ENCODE results near the gene ZNF79.
A peak's percentile ranks its signal among the peaks of the same experiment; 100 is the strongest.

Gene ZNF79

GRCh38 chr9:127448112-127448805 lies 24.1 kb downstream of the ZNF79 start:
- Histone ChIP-seq H3K4me3 (peak overlapping the region; percentile 90), H3K27ac (no peak overlapping the region)
- no peak for DNase-seq (ENCODE audit: low spot score)
- TF ChIP-seq, protein P1, sequence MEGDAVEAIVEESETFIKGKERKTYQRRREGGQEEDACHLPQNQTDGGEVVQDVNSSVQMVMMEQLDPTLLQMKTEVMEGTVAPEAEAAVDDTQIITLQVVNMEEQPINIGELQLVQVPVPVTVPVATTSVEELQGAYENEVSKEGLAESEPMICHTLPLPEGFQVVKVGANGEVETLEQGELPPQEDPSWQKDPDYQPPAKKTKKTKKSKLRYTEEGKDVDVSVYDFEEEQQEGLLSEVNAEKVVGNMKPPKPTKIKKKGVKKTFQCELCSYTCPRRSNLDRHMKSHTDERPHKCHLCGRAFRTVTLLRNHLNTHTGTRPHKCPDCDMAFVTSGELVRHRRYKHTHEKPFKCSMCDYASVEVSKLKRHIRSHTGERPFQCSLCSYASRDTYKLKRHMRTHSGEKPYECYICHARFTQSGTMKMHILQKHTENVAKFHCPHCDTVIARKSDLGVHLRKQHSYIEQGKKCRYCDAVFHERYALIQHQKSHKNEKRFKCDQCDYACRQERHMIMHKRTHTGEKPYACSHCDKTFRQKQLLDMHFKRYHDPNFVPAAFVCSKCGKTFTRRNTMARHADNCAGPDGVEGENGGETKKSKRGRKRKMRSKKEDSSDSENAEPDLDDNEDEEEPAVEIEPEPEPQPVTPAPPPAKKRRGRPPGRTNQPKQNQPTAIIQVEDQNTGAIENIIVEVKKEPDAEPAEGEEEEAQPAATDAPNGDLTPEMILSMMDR (IDR thresholded peaks at IDR 0.05) = no peak

DNA sequence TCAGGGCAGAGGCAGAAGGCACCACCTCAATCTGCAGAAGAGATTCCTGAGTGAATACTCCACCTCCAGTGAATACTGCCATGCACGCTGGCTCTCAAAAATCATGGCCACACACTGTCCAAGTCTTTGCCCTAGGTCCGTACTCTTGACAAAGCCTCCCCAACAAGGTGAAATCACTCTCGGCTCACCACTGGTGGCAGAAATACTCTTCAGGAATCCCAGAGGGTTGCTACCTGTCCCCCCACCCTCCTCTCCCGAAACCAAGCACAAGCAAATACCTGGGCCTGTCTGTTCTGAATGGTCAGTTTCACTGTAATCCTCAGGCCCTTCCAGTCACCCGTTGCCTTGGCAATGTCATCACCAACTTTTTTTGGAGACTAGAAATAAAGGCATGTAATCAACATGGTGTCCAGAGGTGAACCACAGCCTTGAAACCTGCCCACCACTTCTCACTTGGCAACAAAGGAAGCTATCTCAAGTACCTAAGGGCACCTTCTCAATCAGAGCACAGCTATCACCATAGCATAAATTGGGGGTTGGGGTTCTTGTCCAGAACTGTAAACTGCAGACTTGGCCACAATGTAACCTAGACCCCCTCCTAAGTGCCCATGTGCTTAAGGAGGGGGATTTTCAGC lies 25.3 kb downstream of the ZNF79 start:
- Histone ChIP-seq H3K27ac (peak overlapping the region; percentile 97 to 98), H3K4me3 (peak overlapping the region; percentile 90)
- TF ChIP-seq, protein P1 (IDR thresholded peaks at IDR 0.05) = no peak
- no peak for DNase-seq (ENCODE audit: low spot score)

DNA sequence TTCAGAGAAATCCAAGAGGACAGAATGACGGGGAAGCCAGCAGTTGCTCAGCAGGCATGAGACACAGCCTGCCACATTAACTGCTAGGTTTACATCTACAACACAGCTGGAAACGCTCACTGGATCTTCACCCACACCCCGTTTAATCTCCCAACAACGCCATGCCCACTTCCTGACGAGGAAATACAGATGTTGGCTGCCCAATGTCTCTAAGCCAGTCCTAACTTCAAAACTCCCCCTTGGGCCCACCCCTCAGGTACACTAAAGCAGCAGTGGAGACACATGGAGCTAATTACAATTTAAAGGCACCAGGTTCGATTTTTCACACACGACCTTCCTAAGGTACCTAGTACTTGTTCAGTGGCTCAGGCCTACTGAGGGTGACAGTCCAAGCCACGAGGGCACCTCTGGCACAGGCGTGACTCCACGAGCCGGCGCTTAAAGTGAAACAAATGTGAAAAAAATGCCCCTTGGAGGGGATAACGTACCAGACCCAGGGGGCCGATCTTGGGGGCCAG lies 26.1 kb downstream of the ZNF79 start:
- peak overlapping the region; percentile 90 for H3K4me3 ChIP-seq
- no peak for DNase-seq (ENCODE audit: low spot score)
- TF ChIP-seq, protein P1 (IDR thresholded peaks at IDR 0.05) = no peak
- H3K27ac ChIP-seq = peak overlapping the region; percentile 97 to 98

DNA sequence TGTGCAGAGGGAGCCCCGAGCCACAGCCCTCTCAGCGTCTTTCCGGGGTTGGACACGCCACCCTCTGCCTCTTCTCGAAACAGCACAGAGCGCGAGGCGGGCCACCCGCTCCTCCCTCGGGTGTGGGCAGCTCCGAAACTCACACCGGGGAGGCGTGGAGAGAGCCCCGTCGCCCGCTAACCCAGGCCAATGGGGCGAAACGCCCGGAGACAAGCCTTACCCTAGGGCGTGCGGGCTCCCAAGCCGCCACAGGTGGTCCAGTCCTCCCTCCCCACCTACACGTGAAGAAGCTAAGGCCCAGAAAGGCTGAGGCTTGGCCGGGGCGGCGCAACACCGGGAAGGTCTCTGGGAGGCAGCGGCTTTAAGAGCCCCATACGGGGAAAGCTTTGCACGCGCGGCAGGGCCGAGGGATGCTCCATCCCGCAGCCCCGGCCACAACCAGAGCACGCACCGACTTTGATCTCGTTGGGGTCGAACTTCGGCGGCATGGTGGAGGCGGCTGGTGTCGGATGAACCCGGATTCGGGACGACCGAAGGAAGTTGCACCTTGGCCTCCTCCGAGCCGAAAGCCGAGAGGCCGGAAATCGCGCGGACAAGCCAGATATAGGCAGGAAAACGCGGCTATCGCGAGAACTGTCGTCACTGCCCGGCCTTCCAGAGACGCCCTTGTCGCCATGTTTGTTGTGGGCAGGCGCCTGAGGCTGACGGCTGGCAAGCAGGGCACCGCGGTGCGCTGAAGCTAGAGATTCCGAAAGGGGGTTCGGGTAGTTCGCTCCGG lies 26.8 kb downstream of the ZNF79 start, which contains the start of the genes LRSAM1 and RPL12:
TSS of gene LRSAM1 (plus strand) at position 681 of the 778 bp plus-strand sequence. CDS start 3,018 bp downstream, outside the sequence.
TSS of gene RPL12 (minus strand) at position 577 of the 778 bp plus-strand sequence. CDS start at position 488, 89 bp downstream.
- TF ChIP-seq, protein P1 (IDR thresholded peaks at IDR 0.05) = no peak
- Histone ChIP-seq H3K4me3 (peak within 1 kb of the TSS; percentile 90), H3K27ac (peak within 1 kb of the TSS; percentile 97 to 98)
- peak; percentile 98 for DNase-seq (ENCODE audit: low spot score)

GRCh38 chr9:127451608-127451857 lies 27.4 kb downstream of the ZNF79 start:
- no peak for DNase-seq (ENCODE audit: low spot score)
- TF ChIP-seq, protein P1 (IDR thresholded peaks at IDR 0.05) = no peak
- Histone ChIP-seq H3K4me3 (peak overlapping the region; percentile 90), H3K27ac (peak overlapping the region; percentile 97 to 98)

- DNase-seq (ENCODE audit: low spot score) = peak; percentile 84
- TF ChIP-seq, protein P1 (IDR thresholded peaks at IDR 0.05) = no peak
- Histone ChIP-seq H3K27ac (peak overlapping the region; percentile 97 to 98), H3K4me3 (peak overlapping the region; percentile 90)
Observed at GRCh38 chr9:127451858-127452656, 27.9 kb downstream of the ZNF79 start.
